ENCODE results near the gene EMILIN3.

Gene EMILIN3

GRCh38 chr20:41375846-41376245 is 9.2 kb upstream of the EMILIN3 start:
- H3K27me3 ChIP-seq (replicated peaks; ENCODE audit: control insufficient read depth, insufficient read depth, low read length, poor library complexity, severe bottlenecking) = no peaks in the 10 kb centered on the region
- H3K4me3 ChIP-seq (ENCODE audit: insufficient read depth, low read depth, low read length, poor library complexity, severe bottlenecking) = no peak overlapping the region

DNA sequence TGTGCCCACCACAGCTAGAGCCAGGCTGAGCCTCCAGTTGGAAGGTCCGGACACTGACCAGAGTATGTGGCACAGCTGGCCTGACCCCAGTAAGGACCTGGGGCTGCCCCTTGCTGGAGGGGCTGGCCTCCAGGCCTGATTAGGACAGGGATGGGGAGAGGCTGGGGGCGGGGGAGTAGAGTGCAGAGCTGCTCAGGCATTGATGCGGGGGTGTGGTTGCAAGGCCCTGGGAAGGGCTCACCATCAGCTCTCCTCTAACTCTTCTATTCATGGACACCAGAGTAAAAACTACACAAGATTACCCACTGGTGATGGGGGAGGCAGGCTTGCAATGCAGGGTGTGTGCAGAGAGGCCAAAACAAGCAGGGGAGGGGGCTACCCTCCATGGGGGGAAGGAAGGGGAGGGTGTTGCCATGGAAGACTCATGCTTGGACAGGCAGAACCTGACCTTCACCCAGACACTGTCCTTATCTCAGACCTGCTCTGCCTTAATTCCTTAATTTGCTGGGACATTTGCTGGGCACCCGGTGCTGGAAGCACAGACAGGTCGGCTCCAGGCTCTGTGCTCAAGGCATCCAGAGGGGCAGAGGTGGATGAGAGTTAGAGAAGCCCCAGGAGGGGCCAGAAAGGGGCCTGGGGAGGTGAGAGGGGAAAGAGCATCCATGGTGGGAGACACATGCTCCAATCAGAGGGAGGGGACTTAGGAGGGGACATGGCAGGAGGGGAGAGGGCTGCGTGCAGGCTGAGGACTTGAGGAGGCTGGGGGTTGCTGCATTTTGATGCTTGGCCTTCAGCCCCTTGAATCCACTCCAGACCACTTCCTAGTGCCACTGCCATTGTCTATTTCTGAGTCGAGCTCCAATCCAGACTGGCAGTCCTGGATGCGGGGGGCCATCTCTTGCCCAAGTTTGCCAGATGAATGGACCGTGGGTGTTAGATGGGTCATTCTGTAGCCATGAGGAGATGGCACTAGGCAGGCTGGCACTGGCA is 7.6 kb upstream of the EMILIN3 start:
- Histone ChIP-seq H3K36me3 (ENCODE audit: control insufficient read depth, insufficient read depth, low read length) (no peaks in the 10 kb centered on the region), H3K9me3 (ENCODE audit: control insufficient read depth, low read length) (no peaks in the 10 kb centered on the region), H3K4me1 (ENCODE audit: control insufficient read depth, insufficient read depth, low read length, poor library complexity, severe bottlenecking) (no peaks in the 10 kb centered on the region), H3K4me3 (ENCODE audit: insufficient read depth, low read depth, low read length, poor library complexity, severe bottlenecking) (no peak overlapping the region), H3K27me3 (replicated peaks; ENCODE audit: control insufficient read depth, insufficient read depth, low read length, poor library complexity, severe bottlenecking) (no peaks in the 10 kb centered on the region), H3K27ac (ENCODE audit: insufficient read depth, low read length, poor library complexity, severe bottlenecking) (no peak overlapping the region)
- DNase-seq = no peak

More at GRCh38 chr20:41375846-41376245, 9.2 kb upstream of the EMILIN3 start:
- Histone ChIP-seq H3K27ac (ENCODE audit: insufficient read depth, low read length, poor library complexity, severe bottlenecking) (no peak overlapping the region), H3K9me3 (ENCODE audit: control insufficient read depth, low read length) (no peaks in the 10 kb centered on the region), H3K36me3 (ENCODE audit: control insufficient read depth, insufficient read depth, low read length) (no peaks in the 10 kb centered on the region), H3K4me1 (ENCODE audit: control insufficient read depth, insufficient read depth, low read length, poor library complexity, severe bottlenecking) (no peaks in the 10 kb centered on the region)
- no peak for DNase-seq

GRCh38 chr20:41373251-41373783 is 6.7 kb upstream of the EMILIN3 start:
- H3K4me3 ChIP-seq (ENCODE audit: insufficient read depth, low read depth, low read length, poor library complexity, severe bottlenecking) = no peak overlapping the region
- H3K4me1 ChIP-seq (ENCODE audit: control insufficient read depth, insufficient read depth, low read length, poor library complexity, severe bottlenecking) = no peaks in the 10 kb centered on the region
- H3K27me3 ChIP-seq (replicated peaks; ENCODE audit: control insufficient read depth, insufficient read depth, low read length, poor library complexity, severe bottlenecking) = no peaks in the 10 kb centered on the region
- H3K9me3 ChIP-seq (ENCODE audit: control insufficient read depth, low read length) = no peaks in the 10 kb centered on the region
- no peaks in the 10 kb centered on the region for H3K36me3 ChIP-seq (ENCODE audit: control insufficient read depth, insufficient read depth, low read length)
- no peak for DNase-seq
- H3K27ac ChIP-seq (ENCODE audit: insufficient read depth, low read length, poor library complexity, severe bottlenecking) = no peak overlapping the region

DNA sequence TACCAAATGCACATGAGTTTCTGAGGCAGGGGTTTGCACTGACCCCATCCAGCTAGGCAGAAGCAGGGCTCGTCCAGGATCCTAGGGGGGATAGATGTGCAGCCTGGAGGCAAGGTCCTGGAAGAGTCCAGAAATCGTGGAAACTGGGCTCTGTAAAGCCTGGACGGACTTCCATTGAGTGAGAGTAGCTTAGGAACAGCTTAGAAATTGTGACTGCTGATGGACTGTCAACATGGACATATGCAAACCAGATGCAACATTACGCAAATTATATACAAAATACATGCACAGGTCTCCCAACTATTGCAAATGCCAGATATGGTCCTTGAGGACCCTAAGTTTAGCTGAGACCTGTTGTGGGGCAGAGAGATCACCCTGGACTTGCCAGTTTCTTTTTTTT is 4.8 kb upstream of the EMILIN3 start:
- no peak overlapping the region for H3K4me3 ChIP-seq (ENCODE audit: insufficient read depth, low read depth, low read length, poor library complexity, severe bottlenecking)
- H3K36me3 ChIP-seq (ENCODE audit: control insufficient read depth, insufficient read depth, low read length) = no peaks in the 10 kb centered on the region
- no peak overlapping the region for H3K27ac ChIP-seq (ENCODE audit: insufficient read depth, low read length, poor library complexity, severe bottlenecking)
- no peak for DNase-seq
- H3K27me3 ChIP-seq (replicated peaks; ENCODE audit: control insufficient read depth, insufficient read depth, low read length, poor library complexity, severe bottlenecking) = peaks cover 5% of the 10 kb centered on the region
- no peaks in the 10 kb centered on the region for H3K9me3 ChIP-seq (ENCODE audit: control insufficient read depth, low read length)
- H3K4me1 ChIP-seq (ENCODE audit: control insufficient read depth, insufficient read depth, low read length, poor library complexity, severe bottlenecking) = no peaks in the 10 kb centered on the region

GRCh38 chr20:41370176-41370575 is 3.6 kb upstream of the EMILIN3 start:
- Histone ChIP-seq H3K4me3 (ENCODE audit: insufficient read depth, low read depth, low read length, poor library complexity, severe bottlenecking) (no peak overlapping the region), H3K27me3 (replicated peaks; ENCODE audit: control insufficient read depth, insufficient read depth, low read length, poor library complexity, severe bottlenecking) (peaks cover 7% of the 10 kb centered on the region), H3K9me3 (ENCODE audit: control insufficient read depth, low read length) (no peaks in the 10 kb centered on the region), H3K36me3 (ENCODE audit: control insufficient read depth, insufficient read depth, low read length) (no peaks in the 10 kb centered on the region), H3K27ac (ENCODE audit: insufficient read depth, low read length, poor library complexity, severe bottlenecking) (no peak overlapping the region), H3K4me1 (ENCODE audit: control insufficient read depth, insufficient read depth, low read length, poor library complexity, severe bottlenecking) (no peaks in the 10 kb centered on the region)
- DNase-seq = no peak

DNA sequence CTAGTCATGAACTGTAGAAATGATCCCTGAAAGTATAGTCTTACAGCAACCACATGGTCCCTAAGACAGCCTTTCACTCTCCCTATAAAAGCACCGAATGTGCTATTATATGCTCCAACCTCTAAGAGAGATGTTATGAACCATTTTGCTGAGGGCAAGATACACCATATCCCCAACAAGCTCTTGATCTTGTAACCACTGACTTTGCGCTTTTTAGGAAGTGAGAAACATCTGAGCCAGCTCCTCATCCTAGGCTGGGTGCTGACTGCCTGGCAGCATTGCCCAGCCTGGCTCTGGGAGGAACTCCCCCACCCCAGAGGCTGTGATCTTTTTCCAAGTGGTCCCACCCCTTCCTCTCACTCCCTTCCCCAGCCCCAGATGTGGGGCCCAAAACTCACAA is 3.1 kb upstream of the EMILIN3 start:
- peaks cover 7% of the 10 kb centered on the region for H3K27me3 ChIP-seq (replicated peaks; ENCODE audit: control insufficient read depth, insufficient read depth, low read length, poor library complexity, severe bottlenecking)

GRCh38 chr20:41367956-41368355 is 1.3 kb upstream of the EMILIN3 start:
- no peaks in the 10 kb centered on the region for H3K9me3 ChIP-seq (ENCODE audit: control insufficient read depth, low read length)
- no peak overlapping the region for H3K4me3 ChIP-seq (ENCODE audit: insufficient read depth, low read depth, low read length, poor library complexity, severe bottlenecking)
- H3K36me3 ChIP-seq (ENCODE audit: control insufficient read depth, insufficient read depth, low read length) = no peaks in the 10 kb centered on the region
- DNase-seq = no peak
- peaks cover 12% of the 10 kb centered on the region for H3K27me3 ChIP-seq (replicated peaks; ENCODE audit: control insufficient read depth, insufficient read depth, low read length, poor library complexity, severe bottlenecking)
- H3K27ac ChIP-seq (ENCODE audit: insufficient read depth, low read length, poor library complexity, severe bottlenecking) = no peak overlapping the region
- H3K4me1 ChIP-seq (ENCODE audit: control insufficient read depth, insufficient read depth, low read length, poor library complexity, severe bottlenecking) = no peaks in the 10 kb centered on the region

More for the DNA sequence above, 3.1 kb upstream of the EMILIN3 start:
- Histone ChIP-seq H3K4me1 (ENCODE audit: control insufficient read depth, insufficient read depth, low read length, poor library complexity, severe bottlenecking) (no peaks in the 10 kb centered on the region), H3K36me3 (ENCODE audit: control insufficient read depth, insufficient read depth, low read length) (no peaks in the 10 kb centered on the region), H3K4me3 (ENCODE audit: insufficient read depth, low read depth, low read length, poor library complexity, severe bottlenecking) (no peak overlapping the region), H3K27ac (ENCODE audit: insufficient read depth, low read length, poor library complexity, severe bottlenecking) (no peak overlapping the region), H3K9me3 (ENCODE audit: control insufficient read depth, low read length) (no peaks in the 10 kb centered on the region)
- DNase-seq = no peak

DNA sequence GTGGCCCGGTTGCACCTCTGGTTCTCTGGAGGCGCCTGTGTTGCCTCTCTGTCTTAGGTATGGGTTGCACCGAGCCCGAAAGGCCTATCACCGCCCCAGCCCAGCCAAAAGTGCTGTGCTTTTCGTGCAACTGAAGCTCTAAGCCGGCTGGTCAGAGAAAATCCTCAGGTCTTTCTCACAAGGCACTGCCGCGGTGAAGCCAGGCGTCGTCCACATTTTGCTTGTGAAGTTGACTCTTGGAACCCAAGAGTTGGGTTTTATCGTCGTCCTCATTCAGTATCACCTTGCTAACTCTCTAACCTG is 726 bp upstream of the EMILIN3 start:
- Histone ChIP-seq H3K36me3 (ENCODE audit: control insufficient read depth, insufficient read depth, low read length) (no peaks in the 10 kb centered on the region), H3K27me3 (replicated peaks; ENCODE audit: control insufficient read depth, insufficient read depth, low read length, poor library complexity, severe bottlenecking) (peaks cover 12% of the 10 kb centered on the region)

DNA sequence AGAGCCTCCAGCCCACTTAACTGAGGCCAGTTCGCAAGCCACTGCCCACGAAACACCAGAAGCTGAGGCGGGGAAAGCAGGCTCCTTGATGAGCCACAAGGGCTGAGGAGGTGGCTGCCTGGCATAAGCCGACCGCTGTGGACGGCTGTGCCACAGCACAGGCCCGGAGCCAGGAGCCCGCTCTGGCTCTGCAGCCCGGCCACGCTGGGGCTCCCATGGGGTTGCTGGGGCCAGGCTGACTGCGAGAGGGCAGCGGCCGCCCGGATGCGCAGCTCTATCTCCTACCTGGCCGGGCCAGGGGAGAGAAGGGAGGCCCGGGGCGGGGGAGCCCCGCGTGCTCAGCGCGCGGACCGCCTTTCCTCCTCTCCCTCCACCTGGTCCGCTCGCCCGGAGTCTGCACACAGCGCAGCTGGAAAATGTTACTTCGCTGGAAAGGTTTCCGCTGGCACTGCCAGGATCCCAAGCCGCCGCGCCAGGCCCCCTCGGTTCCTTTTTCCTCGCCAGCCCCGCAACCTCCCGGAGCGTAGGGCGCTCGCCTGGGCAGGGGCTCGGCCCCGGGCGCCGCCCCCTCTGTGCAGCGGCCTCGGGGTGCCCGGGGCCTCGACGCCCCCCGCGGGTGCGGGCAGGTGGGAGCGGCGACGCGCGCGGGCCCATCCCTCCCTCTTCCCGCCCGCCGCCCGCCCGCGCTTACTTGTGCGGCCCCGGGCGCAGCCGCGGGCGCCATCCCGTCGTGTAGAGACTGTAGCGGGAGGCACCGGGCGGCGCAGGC is 657 bp downstream of the EMILIN3 start:
- DNase-seq = no peak
- H3K9me3 ChIP-seq (ENCODE audit: control insufficient read depth, low read length) = no peaks in the 10 kb centered on the region
- peaks cover 12% of the 10 kb centered on the region for H3K27me3 ChIP-seq (replicated peaks; ENCODE audit: control insufficient read depth, insufficient read depth, low read length, poor library complexity, severe bottlenecking)
- H3K4me1 ChIP-seq (ENCODE audit: control insufficient read depth, insufficient read depth, low read length, poor library complexity, severe bottlenecking) = no peaks in the 10 kb centered on the region
- no peak overlapping the region for H3K4me3 ChIP-seq (ENCODE audit: insufficient read depth, low read depth, low read length, poor library complexity, severe bottlenecking)
- no peaks in the 10 kb centered on the region for H3K36me3 ChIP-seq (ENCODE audit: control insufficient read depth, insufficient read depth, low read length)
- no peak overlapping the region for H3K27ac ChIP-seq (ENCODE audit: insufficient read depth, low read length, poor library complexity, severe bottlenecking)

More for the DNA sequence above, 726 bp upstream of the EMILIN3 start:
- Histone ChIP-seq H3K4me3 (ENCODE audit: insufficient read depth, low read depth, low read length, poor library complexity, severe bottlenecking) (no peak overlapping the region), H3K4me1 (ENCODE audit: control insufficient read depth, insufficient read depth, low read length, poor library complexity, severe bottlenecking) (no peaks in the 10 kb centered on the region), H3K9me3 (ENCODE audit: control insufficient read depth, low read length) (no peaks in the 10 kb centered on the region), H3K27ac (ENCODE audit: insufficient read depth, low read length, poor library complexity, severe bottlenecking) (no peak overlapping the region)
- no peak for DNase-seq

Data from effector memory CD4-positive, alpha-beta T cell (primary cell).